Activated CD8-positive, alpha-beta memory T cell treated with anti-CD3 and anti-CD28 coated beads, Interleukin-2, amount 50 U/mL, for 4 hours (primary cell): Measurements from ENCODE around the gene CLINT1.
"Not testable (repeated sequence)": the region's sequence is repeated elsewhere in the genome, so short reads cannot be mapped to it uniquely, and the experiment has no call there.

Experiments
- DNase-seq: peaks from one replicate; pipeline ENCODE4 v3.0.0-alpha.2; 2020

Gene CLINT1

DNA sequence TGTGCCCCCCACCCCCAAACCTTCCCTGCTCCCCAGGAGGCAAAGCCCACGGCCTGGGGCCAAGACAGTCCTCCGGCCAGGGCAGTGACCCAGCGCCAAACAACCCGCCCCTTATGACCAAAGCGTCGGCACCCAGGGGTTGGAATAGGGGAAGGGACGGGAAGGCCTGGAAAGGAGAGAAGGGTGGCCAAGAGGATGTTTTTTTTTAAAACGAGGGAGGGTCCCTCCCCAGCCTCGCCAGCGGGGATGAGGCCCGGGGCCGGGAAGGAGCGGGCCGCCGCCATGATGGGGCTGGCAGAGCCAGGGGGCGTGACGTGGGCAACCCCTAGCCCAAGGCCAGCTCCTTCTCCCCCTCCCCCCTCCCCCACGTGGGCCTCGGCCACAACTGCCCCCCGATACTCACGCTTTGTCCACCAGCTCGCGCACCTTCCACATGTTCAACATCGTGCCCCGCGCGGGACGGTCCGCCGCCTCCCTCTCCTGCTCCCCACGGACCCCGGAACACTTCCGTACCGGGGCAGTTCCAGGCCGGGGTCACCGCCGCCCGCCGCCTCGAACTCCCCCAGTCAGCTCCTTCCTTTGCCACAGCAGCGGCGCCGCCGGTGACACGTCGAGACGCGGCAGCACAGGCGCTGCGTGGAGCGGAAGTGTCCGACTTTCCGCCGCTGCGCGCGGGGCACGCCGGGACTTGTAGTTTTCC lies at the start of gene CLINT1:
Gene CLINT1 (minus strand): TSS at position 619 of the 700 bp plus-strand sequence. CDS start 175 bp downstream, at position 444.
- peak; percentile 91 for DNase-seq

DNA sequence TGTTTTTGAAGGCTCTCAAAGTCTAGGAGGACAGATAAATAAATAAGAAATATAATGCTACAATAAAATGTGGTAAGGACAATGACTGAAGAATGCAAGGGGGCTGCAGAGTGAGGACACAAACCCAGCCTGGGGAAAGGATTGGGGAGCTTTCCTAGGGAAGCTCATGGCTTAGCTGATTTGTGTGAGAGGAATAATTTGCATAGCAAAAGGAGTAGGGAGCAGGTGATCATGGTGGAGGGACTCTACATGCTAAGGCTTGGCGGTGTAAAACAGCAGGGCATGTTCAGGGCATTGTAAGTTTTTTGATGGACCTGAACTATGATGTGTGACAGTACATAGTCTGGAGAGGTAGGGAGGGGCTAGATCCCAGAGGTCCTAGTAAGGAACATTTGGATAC lies 49.5 kb upstream of the CLINT1 start:
- no peak for DNase-seq

DNA sequence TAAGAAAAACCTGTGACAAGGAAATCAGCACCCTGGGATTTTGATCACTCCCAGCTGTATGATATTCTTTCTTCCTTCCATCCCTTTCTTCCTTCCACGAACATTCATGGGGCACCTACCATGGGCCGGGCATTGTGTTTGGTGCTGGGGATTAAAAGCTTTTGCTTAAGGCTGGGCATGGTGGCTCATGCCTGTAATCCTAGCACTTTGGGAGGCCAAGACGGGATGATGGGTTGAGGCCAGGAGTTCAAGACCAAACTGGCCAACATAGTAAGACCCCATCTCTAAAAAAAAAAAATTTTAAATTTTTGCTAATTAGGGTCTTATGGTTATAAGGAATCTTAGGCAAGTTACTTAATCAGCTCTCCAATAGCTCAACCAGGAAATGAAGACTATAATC lies 48.5 kb upstream of the CLINT1 start:
- DNase-seq = no peak

DNA sequence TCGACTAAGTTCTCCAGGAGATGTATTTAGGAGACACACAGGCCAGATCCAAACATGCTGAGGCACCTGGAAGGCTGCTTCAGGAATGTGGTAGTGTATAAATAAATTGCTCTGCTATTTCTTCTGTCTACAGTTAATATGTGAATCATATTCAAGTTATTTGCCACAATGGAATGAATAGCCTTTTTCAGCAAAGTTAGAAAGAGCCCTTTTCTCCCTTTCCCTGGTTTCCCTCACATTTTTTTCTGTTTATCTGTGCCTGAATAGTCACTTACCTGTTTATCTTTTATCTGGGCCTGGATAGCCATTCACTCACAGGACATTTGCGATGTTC lies 44.1 kb upstream of the CLINT1 start:
- DNase-seq = no peak

DNA sequence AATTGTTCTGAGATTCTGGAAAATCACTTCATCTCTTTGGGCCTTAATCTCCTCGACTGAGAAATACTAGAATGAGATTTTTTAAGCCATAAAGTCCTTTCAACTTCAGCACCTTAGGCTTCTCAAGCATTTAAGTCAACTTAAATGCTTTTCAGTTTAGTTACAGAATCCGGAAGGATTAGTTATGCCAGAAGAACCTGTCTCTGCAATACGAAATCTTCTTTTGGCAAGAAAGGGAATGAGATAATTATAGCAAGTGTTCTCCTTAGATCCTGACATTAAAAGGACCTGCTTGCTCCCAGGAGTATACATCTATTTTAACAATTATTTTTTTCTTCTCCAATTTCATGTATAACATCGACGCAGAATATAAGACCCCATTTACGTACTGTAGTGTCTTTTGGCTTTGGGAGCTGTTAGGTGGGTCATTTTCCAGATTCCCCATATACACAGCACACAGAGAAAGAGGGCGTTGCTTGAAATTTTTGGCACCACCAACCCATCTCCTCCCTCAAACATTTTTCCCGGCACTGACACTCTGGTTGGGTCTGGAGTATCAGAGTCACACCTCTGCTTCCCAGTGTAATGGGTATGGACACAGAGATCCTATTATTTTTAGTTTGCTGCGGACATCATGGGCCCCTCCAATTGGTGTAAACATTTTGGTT lies 43.6 kb upstream of the CLINT1 start:
- no peak for DNase-seq

DNA sequence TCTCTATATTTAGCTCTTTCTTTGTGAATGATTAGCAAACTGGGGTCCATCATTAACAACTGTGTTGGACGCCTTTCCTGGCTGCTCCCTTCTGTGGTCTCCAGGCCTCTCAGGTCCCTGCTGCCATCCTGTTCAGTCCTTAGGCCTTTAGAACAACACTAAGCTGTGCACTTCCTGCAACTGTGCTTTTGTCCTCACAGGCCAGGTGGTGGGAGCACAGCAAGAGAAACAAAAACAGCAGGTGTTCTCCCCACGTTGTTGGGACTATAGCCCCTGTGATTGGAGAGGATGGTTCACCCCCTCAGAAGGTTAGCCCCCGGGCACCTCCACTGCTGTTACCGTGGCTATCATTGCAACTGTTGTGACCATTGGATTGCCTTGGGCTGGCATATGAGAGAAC lies 41.7 kb upstream of the CLINT1 start:
- DNase-seq = no peak

DNA sequence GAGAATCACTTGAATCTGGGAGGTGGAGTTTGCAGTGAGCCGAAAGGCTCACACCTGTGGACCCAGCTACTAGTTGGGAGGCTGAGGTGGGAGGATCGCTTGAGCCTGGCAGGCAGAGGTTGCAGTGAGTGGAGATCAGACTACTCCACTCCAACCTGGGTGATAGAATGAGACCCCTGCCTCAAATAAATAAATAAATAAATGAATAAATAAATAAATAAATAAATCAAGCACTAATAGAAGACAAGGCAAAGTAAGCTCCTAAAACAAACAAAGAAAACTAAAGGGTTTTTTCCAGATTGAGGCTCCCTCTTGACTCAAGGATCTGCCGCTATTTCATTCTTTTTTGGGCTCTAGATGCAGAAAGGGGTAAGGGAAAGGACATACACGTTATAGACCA lies 34.7 kb upstream of the CLINT1 start:
- no peak for DNase-seq

DNA sequence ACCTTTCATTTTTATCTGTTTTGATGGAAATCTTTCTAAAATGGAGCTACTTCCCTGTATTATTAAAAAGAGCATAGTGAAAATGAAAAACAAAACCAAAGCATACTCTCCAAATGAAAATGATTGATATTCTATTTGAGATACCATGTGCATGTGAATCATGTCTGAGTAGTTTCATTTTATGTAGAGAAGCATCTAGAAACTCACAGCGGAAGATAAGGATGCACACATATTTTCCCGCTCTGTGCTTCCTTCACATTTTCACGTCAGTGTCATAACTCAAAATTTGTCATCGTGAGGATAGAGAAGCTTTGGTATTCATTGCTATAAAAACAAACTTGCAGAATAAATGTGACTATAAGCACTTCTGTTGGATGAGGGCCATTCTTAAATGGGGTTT lies 34.0 kb upstream of the CLINT1 start:
- DNase-seq = no peak

DNA sequence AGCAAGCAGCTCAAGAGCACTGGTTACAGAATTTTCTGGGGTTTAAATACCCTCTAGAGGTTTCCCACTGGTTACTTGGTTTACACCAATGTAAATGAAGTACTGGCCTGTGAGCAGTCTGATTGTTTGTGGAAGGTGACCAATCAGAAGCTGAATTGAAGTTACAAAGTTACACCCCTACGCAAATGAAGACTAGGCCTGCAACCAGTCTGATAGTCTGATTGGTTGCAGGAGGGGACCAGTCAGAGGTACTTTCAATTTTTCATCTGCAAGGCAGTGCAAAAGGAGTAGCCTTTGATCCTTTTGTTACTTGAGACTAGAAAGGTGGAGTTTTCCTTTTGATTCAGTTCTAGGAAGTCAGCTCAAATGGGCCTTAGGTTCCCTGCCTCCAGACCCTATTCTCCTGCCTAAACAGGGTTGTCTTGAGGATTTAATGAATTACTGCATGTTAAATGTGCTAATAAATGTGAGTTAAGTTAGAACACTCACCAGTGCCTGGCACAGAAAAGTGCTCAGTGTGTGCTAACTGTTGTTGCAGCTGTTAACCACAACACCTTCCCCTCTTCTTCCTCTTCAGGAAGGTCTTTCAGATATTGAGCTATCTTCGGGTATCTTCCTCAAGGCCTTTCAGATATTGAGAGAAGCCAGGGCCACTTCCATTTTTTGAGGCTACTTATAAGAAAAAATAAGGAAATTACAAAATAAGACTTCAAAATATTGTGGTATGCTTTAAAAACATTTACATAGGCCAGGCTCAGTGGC lies 32.1 kb upstream of the CLINT1 start:
- no peak for DNase-seq

DNA sequence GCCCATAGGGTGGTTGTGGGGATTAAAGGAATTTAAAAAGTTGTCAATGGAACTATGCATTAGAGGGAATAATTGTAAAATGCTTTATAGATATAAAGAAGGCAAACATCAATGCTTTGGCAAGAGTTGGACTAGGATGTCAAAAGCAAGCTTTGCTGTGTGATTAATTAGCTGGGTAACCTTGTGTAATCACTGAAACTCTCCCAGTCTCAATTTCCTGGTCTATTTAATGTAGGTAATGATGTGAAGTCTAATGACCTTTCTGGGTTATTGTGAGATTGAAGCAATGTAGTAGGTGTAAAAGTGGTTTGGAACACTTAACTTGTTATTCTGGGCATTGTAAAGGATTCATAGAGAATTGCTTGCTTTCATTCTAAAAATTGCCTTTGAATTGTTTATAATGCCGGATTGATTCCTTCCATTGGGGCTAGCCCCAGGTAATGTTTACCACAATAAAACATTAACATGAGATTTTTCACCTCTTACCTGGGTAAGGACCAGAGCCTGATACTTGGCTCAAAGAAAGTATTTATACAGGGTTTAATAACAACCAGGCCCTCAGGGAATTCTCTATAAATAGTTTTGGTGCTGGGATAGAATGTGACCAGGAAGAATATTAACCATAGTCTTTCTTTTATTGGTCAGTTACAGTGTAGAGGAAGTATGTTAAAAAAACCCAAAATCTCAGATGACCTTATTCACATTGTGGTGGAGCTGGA lies 30.0 kb upstream of the CLINT1 start:
- DNase-seq = no peak

DNA sequence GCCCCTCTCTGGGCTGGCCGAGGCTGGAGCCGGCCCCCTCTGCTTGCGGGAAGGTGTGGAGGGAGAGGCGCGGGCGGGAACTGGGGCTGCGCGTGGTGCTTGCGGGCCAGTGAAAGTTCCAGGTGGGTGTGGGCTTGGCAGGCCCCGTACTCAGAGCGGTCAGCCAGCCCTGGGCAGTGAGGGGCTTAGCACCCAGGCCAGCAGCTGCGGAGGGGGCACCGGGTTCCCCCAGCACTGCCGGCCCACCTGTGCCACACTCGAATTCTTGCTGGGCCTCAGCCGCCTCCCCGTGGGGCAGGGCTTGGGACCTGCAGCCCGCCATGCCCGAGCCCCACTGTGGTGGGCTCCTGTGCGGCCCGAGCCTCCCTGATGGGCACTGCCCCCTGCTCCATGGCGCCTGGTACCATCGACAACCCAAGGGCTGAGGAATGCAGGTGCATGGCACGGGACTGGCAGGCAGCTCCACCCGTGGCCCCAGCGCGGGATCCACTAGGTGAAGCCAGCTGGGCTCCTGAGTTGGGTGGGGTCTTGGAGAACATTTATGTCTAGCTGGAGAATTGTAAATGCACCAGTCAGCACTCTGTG lies 27.9 kb upstream of the CLINT1 start:
- no peak for DNase-seq

DNA sequence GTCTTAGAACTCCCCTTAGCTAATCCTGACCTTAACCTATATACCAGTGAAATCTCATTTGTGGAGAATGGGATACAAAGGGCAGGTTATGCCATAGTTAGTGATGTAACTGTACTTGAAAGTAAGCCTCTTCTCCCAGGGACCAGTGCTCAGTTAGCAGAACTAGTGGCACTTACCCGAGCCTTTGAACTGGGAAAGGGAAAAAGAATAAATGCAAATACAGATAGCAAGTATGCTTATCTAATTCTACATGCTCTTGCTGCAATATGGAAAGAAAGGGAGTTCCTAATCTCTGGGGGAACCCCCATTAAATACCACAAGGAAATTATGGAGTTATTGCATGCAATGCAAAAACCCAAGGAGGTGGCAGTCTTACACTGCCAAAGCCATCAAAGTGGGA lies 26.1 kb upstream of the CLINT1 start:
- DNase-seq = not testable (repeated sequence)

DNA sequence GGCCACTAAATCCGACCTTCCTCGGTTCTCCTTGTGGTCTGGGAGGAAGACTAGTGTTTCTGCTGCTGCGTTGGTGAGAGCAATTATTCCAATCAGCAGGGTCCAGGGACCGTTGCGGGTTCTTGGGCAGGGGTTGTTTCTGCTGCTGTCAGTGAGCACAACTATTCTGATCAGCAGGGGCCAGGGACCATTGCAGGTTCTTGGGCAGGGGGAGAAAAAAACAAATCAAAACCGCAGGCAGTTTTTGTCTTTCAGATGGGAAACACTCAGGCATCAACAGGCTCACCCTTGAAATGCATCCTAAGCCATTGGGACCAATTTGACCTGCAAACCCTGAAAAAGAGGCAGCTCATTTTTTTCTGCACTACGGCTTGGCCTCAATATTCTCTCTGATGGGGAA lies 22.6 kb upstream of the CLINT1 start:
- not testable (repeated sequence) for DNase-seq

DNA sequence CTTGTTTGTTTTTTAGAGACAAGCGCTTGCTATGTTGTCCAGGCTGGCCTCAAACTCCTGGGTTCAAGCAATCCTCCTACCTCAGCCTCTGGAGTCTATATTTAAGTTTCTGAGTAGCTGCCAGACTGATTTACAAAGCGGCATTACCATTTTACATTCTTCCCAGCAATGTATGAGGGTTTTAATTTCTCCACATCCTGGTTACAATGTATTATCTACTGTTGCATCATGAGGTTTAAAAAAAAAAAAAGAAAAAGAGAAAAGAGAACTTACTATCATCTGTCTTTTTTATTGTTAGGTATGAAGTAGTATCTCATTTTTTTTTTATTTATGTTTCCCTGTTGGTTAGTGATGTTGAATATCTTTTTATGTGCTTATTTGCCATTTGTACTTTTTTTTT lies 18.9 kb upstream of the CLINT1 start:
- DNase-seq = no peak

DNA sequence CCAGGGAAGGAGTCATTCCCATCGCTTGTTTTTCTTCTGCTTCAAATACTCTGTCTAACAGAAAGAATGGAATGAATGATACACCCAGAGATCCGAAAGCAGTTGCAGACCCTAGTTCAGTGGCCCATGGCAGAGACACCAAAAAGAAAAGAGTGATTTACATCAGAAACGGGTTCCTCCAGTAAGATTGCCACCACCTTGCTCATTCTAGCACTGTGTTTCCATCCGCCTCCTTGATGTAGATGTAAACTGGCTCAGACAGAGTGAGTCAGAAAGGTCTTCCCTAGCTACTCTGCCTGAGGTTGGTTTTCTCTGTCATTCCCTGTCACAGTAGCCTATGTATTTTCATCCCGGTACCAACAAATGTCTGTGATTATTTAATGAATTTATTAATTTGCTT lies 15.9 kb upstream of the CLINT1 start:
- DNase-seq = no peak

DNA sequence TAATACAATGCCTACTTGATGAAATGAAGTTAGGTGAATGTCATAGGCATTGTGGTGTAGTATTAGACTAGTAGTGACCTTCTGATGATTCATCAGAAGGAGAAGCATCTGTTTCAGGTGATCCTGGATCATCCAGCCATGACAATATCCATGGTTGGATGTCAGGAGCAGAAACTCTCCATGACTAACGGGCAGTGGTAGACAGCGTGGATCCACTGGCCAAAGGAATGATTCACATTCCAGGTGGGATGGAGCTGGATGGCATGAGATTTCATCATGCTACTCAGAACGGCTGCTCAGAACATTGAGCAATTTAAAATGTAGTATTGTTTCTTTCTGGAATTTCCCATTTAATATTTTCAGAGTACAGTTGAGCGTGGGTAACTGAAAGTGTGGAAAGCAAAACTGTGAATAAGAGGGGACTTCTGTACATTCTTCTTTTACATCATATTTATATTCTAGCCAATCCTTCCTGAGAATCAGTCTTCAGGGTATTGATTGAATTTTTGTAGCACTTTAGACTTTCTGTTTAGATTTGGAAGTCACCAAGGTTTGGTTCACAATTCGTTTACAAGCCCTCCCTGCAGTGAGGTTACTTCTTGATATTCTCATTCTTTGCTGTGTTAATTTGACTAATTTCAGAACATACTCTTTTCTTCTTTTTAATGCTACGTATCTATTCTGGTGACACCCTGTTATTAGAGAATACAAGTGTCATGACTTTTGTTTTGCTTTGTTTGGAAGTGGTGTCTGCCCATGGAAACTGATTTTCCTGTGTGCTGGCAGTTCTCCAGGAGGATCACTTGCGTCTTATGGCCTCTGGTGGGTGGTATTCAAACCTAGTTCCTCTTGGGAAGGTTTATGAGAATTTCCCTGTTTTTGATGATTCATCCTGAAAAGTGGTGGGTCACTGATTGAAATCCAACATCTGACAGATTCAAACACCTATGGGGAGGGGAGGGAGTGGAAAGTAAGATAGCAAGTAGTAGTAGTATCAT lies 12.2 kb upstream of the CLINT1 start:
- DNase-seq = no peak

DNA sequence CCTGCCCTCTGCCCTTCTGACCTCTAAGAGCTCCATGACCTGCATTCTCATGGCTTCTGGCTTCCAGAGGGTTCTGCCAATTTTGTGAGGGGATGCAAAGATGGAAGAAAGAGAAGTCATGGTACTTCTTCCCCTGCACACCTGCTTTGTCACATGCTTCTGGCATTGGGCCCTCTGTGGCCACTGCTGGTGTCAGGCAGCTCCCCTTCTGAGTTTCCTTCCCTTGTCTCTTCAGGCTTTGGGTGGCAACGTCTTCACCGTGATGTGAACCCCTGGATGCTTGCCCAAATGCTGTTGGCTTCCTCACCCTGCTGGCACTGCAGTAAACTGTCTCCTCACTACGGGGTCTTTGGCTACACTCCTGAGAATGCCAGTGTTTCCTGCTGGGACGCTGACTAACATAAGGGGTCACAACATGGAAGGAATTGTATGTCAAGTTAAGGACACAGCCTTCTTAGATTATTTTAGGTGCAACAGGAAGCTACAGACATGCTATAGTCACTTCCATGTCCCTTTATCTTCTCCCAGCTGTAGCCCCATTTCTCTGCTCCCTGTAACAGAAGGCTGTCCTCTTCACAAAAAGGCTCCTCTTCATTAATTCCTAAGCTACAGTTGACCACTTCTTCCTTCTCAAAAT lies 8.9 kb upstream of the CLINT1 start:
- DNase-seq = no peak

DNA sequence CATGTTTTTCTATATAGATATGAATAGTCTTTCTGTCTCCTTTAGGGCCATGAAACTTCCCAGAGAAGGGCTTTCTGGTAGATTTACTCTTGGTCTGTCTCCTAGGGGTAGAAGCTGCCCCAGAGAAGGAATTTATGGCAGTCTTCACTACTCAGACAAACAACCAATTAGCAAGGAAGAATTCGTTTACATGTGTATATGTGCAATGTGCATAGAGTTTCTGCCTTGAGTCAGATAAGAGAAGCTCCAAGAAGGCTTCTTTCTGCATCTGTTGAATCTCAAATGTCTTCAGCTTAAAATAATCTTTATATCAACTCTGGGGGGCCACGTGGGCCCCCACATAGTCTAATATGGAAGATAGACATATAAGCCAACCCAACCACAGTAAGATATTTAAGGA lies 7.6 kb upstream of the CLINT1 start:
- no peak for DNase-seq

DNA sequence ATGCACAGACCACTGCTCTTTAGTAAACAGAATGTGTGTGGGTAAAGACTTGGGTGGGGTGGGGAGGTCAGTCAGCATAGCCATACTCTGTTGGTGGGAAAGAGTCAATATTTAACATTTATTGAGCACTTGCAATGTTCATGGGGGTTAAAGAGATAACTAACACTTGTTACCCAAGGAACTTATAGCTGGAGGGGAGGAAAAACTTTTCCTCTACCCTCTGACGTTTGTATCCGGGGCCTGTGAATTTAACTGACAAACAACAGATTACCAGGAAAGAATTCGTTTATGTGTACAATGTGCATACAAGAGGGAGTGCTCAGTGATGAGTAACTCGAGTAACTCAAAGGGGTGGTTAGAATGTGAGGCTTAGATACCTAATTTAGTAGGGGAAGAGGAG lies 6.8 kb upstream of the CLINT1 start:
- no peak for DNase-seq

DNA sequence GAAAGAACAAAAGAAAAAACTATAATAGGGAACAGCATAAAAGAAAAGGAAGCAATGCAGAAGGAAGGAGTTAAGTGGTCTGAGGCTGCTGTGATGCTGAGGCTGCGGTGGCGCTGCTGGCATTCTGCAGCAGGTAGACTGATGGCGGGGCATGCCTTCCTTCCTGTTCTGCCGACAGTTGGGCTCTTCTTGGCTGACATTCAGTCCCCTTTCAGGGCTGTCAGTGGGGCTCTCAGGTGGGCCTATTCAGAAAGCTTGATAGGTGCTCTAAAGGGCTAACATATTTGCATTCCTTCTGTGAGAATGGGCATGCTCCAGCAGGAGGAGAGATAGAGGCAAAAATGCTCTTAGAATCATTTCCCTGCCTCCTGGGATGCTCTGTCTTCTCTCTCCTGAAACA lies 5.1 kb upstream of the CLINT1 start:
- DNase-seq = no peak

DNA sequence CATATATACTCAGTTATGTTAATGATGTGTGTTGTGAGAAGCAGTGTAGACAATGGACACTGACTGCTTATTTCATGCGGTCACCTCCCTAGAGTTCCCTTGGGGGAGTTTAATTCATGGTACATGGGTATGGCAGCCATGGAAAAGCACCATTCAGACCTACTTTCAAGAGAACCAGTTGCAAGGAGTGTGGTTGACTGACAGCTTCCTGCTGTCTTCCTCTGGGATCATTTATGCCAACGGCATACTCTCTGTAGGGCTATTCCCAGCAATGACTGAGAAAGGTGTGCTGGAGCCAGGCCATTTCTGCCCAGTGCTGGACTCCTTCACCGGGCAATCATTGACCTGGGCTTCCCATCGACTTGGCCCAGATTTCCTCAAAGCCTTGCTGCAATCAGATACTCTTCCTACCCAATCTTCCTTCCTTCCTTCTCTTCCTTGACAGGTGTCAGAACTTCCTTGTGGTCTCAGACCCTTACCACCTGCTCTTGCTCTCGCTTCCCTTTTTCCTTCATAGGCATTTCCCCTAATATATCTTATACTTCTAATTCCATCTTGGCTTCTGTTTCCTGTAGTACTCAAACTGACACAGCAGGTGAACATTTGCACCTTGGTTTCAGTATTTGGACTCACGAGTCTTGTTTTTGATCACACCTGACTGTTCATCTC lies 3.4 kb upstream of the CLINT1 start:
- DNase-seq = no peak
